Esophagus squamous epithelium (tissue), 4 donors: ENCODE data around the gene SERP2.

Experiments
- POLR2A ChIP-seq, 4 donors: fragments of 450-650 bp; IDR thresholded peaks; one replicate each; pipeline ENCODE4 v1.6.1; 2017; ENCODE audit warnings: antibody characterized with exemption in 4 of 4, mild to moderate bottlenecking in 4 of 4, moderate library complexity in 3 of 4
- TF ChIP-seq, protein P1 (sequence below), 6 experiments: fragments of 450-650 bp in 4 of 6; fragments of 200-600 bp in 2 of 6; sonication (generic) in 2 of 6; IDR thresholded peaks; one replicate each; pipeline ENCODE4 v1.5.1; 2016 to 2019; ENCODE audit warnings: antibody characterized with exemption in 6 of 6, mild to moderate bottlenecking in 4 of 6, moderate library complexity in 4 of 6

DNA sequence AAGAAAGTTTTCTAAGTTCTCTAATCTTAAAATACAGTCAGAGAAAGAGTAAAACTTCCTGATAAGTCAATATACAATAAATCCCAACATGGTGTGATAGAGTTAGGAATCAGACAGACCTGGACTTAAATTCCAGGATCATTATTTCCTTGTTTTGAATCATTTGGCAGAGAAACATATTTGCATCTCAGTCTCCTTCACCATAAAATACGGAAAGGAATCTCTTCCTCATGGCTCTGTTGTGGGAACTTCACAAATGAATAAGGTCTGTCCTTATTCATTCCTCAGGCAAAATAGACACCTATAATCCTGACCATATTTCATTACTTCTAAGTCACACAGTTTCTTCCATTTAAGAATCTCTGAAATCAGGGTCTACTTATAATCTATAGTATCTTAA lies 19.3 kb upstream of the SERP2 start:
- TF ChIP-seq, protein P1, sequence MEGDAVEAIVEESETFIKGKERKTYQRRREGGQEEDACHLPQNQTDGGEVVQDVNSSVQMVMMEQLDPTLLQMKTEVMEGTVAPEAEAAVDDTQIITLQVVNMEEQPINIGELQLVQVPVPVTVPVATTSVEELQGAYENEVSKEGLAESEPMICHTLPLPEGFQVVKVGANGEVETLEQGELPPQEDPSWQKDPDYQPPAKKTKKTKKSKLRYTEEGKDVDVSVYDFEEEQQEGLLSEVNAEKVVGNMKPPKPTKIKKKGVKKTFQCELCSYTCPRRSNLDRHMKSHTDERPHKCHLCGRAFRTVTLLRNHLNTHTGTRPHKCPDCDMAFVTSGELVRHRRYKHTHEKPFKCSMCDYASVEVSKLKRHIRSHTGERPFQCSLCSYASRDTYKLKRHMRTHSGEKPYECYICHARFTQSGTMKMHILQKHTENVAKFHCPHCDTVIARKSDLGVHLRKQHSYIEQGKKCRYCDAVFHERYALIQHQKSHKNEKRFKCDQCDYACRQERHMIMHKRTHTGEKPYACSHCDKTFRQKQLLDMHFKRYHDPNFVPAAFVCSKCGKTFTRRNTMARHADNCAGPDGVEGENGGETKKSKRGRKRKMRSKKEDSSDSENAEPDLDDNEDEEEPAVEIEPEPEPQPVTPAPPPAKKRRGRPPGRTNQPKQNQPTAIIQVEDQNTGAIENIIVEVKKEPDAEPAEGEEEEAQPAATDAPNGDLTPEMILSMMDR (IDR thresholded peaks at IDR 0.05), result no peak
- TF ChIP-seq POLR2A (IDR thresholded peaks at IDR 0.05), result no peak
